GM23338 (cell line): ENCODE results near the gene SMURF1. TPM values are rescaled to one million over a fixed set of nuclear protein-coding genes. Genes with fewer than 3 reads are reported as not detected.

ENCODE experiments used
- ATAC-seq: fragments of 200-7000 bp; cut with Tn5 transposase; 3 replicates; pipeline ENCODE4 v1.9.1; 2020
- DNase-seq: peaks from one replicate; pipeline ENCODE4 v3.0.0-alpha.2; 2015; ENCODE audit warnings: low spot score
- H2AFZ ChIP-seq: fragments of 200-600 bp; sonication (generic); 2 replicates; pipeline ENCODE4 v1.8.0; 2016; ENCODE audit warnings: antibody characterized with exemption, mild to moderate bottlenecking, moderate library complexity
- H3F3A ChIP-seq: fragments of 200-600 bp; sonication (generic); replicated peaks from 2 replicates; pipeline ENCODE4 v1.8.0; 2017; ENCODE audit warnings: antibody characterized with exemption, mixed run types, low read depth
- H3K27ac ChIP-seq: fragments of 200-600 bp; sonication (generic); 2 replicates; pipeline ENCODE4 v1.6.1; 2016; ENCODE audit warnings: low read depth
- H3K27me3 ChIP-seq: fragments of 200-600 bp; sonication (generic); 2 replicates; pipeline ENCODE4 v1.8.0; 2016; ENCODE audit warnings: mild to moderate bottlenecking, mixed run types, moderate library complexity; ENCODE audit not compliant: insufficient read depth
- H3K36me3 ChIP-seq: fragments of 200-600 bp; sonication (generic); 2 replicates; pipeline ENCODE4 v1.8.0; 2016; ENCODE audit warnings: mild to moderate bottlenecking; ENCODE audit not compliant: insufficient read depth
- H3K4me1 ChIP-seq: fragments of 200-600 bp; sonication (generic); 2 replicates; pipeline ENCODE4 v1.8.0; 2016; ENCODE audit warnings: mild to moderate bottlenecking, moderate library complexity; ENCODE audit not compliant: insufficient read depth
- H3K4me2 ChIP-seq: fragments of 200-600 bp; sonication (generic); 2 replicates; pipeline ENCODE4 v1.7.1; 2017; ENCODE audit warnings: mixed run types
- H3K4me3 ChIP-seq: fragments of 200-600 bp; sonication (generic); 2 replicates; pipeline ENCODE4 v1.6.1; 2016; ENCODE audit warnings: mixed run types
- H3K79me2 ChIP-seq: fragments of 200-600 bp; sonication (generic); replicated peaks from 2 replicates; pipeline ENCODE4 v1.8.0; 2017; ENCODE audit warnings: mild to moderate bottlenecking; ENCODE audit not compliant: insufficient read depth
- H3K9me2 ChIP-seq: fragments of 200-600 bp; sonication (generic); 2 replicates; pipeline ENCODE4 v1.8.0; 2017; ENCODE audit not compliant: insufficient read depth
- H4K20me1 ChIP-seq: fragments of 200-600 bp; sonication (generic); replicated peaks from 2 replicates; pipeline ENCODE4 v1.8.0; 2017; ENCODE audit warnings: mild to moderate bottlenecking; ENCODE audit not compliant: insufficient read depth
- H3K27ac Mint-ChIP-seq: 2 replicates; pipeline ENCODE4 v1.8.0; 2020; ENCODE audit warnings: inconsistent platforms, mild to moderate bottlenecking, moderate library complexity, mixed read lengths
- H3K27me3 Mint-ChIP-seq: 3 replicates; pipeline ENCODE4 v1.8.0; 2022; ENCODE audit warnings: low read depth, mild to moderate bottlenecking, moderate library complexity, mixed read lengths, inconsistent platforms; ENCODE audit not compliant: insufficient read depth, poor library complexity
- H3K36me3 Mint-ChIP-seq: 3 replicates; pipeline ENCODE4 v1.8.0; 2021; ENCODE audit warnings: low read depth, mild to moderate bottlenecking, inconsistent platforms, moderate library complexity, mixed read lengths
- H3K4me1 Mint-ChIP-seq: 3 replicates; pipeline ENCODE4 v1.8.0; 2020; ENCODE audit warnings: mild to moderate bottlenecking, inconsistent platforms, mixed read lengths
- H3K4me3 Mint-ChIP-seq: 3 replicates; pipeline ENCODE4 v1.8.0; 2021; ENCODE audit warnings: moderate library complexity, mild to moderate bottlenecking, inconsistent platforms, mixed read lengths
- H3K9me3 Mint-ChIP-seq: 3 replicates; pipeline ENCODE4 v1.8.0; 2020; ENCODE audit warnings: moderate library complexity, mild to moderate bottlenecking, inconsistent platforms, mixed read lengths
- EZH2 ChIP-seq: fragments of 200-600 bp; sonication (generic); IDR thresholded peaks from one replicate; pipeline ENCODE4 v1.8.0; 2017; ENCODE audit warnings: antibody characterized with exemption, mild to moderate bottlenecking, low read depth; ENCODE audit not compliant: unreplicated experiment
- POLR2AphosphoS5 ChIP-seq: IDR thresholded peaks from 2 replicates; pipeline ENCODE4 v1.6.1; 2016; ENCODE audit warnings: antibody characterized with exemption, low read depth
- STAT1 ChIP-seq: IDR thresholded peaks from one replicate; pipeline ENCODE4 v1.6.1; 2016; ENCODE audit warnings: antibody characterized with exemption; ENCODE audit not compliant: unreplicated experiment
- ZNF114 ChIP-seq: fragments of 250-450 bp; sonication (Bioruptor Pico); IDR thresholded peaks from 2 replicates; pipeline ENCODE4 v1.5.0; 2020; ENCODE audit warnings: mild to moderate bottlenecking, moderate library complexity
- ZNF331 ChIP-seq: fragments of 250-450 bp; sonication (Bioruptor Pico); IDR thresholded peaks from 2 replicates; pipeline ENCODE4 v1.5.0; 2020; ENCODE audit warnings: low read depth, mild to moderate bottlenecking, moderate library complexity
- polyA plus RNA-seq: library from polyadenylated mRNA; unstranded; fragments of >200 nt; fragmentation: Nextera tagmentation; extraction: Ambion mirVana; gene quantifications from 2 replicates; pipeline ENCODE4 v1.2.1, GENCODE V29; 2016
- total RNA-seq: library from RNA; depleted of rRNA; stranded (reverse); fragments of >200 nt; shearing (Covaris generic); gene quantifications from 2 replicates; pipeline ENCODE4 v1.2.3, GENCODE V29; 2014
- TF ChIP-seq, protein P1 (sequence below): IDR thresholded peaks from one replicate; pipeline ENCODE4 v1.6.1; 2018; ENCODE audit warnings: antibody characterized with exemption; ENCODE audit not compliant: unreplicated experiment
- TF ChIP-seq, protein P2 (sequence below), 2 experiments: fragments of 200-600 bp in 1 of 2; sonication (generic) in 1 of 2; conservative IDR thresholded peaks; 2 replicates each; pipeline versions ENCODE4 v1.5.1 to v1.6.1; 2016 to 2017; ENCODE audit warnings: antibody characterized with exemption in 2 of 2, low read depth in 2 of 2, mild to moderate bottlenecking in 2 of 2, moderate library complexity in 1 of 2

SMURF1 gene
- total and polyA plus RNA-seq, 2 experiments from 2014 or later: 5.8 to 23.9 TPM

DNA sequence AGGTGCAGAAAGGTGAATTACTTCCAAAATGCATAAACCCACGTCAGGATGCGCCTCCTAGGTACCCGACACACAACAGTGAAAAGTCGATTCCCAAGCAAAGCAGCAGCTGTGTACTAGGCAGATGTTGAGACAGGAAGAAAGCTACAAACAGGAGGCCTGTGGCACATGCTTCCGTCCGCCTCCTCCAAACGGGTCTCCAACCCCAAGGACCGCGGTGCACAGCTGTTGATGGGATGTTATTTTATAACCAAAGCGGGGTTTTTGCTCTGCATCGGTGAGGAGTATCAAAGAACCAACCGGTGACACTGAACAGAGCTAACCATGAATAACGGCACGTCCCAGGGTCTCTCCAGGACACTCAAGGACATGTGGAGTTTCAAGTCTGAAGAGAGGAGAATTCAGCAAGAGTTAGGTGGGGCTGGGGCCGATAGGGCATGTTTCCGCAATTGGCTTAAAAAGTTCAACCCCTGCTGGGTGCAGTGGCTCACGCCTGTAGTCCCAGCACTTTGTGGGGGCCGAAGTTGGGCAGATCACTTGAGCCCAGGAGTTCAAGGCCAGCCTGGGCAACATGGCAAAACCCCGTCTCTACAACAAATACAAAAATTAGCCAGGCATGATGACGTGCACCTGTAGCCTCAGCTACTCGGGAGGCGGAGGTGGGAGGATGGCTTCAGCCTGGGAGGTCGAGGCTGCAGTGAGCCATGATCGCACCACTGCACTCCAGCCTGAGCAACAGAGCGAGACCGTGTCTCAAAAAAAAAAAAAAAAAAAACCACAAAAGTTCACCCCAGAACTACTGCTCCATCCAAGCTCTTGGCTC lies 108.0 kb downstream of the SMURF1 start (continued):
- TF ChIP-seq ZNF114 (CRISPR knock-in tag): no peak
- TF ChIP-seq STAT1: no peak
- TF ChIP-seq, protein P1, sequence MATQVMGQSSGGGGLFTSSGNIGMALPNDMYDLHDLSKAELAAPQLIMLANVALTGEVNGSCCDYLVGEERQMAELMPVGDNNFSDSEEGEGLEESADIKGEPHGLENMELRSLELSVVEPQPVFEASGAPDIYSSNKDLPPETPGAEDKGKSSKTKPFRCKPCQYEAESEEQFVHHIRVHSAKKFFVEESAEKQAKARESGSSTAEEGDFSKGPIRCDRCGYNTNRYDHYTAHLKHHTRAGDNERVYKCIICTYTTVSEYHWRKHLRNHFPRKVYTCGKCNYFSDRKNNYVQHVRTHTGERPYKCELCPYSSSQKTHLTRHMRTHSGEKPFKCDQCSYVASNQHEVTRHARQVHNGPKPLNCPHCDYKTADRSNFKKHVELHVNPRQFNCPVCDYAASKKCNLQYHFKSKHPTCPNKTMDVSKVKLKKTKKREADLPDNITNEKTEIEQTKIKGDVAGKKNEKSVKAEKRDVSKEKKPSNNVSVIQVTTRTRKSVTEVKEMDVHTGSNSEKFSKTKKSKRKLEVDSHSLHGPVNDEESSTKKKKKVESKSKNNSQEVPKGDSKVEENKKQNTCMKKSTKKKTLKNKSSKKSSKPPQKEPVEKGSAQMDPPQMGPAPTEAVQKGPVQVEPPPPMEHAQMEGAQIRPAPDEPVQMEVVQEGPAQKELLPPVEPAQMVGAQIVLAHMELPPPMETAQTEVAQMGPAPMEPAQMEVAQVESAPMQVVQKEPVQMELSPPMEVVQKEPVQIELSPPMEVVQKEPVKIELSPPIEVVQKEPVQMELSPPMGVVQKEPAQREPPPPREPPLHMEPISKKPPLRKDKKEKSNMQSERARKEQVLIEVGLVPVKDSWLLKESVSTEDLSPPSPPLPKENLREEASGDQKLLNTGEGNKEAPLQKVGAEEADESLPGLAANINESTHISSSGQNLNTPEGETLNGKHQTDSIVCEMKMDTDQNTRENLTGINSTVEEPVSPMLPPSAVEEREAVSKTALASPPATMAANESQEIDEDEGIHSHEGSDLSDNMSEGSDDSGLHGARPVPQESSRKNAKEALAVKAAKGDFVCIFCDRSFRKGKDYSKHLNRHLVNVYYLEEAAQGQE: no peak

GRCh38 chr7:99034932-99035722 lies 108.8 kb downstream of the SMURF1 start:
- H3K27me3 ChIP-seq: no peaks in the 10 kb centered on the region
- Mint-ChIP-seq H3K36me3 (peaks cover 91% of the 10 kb centered on the region), H3K4me1 (no peaks in the 10 kb centered on the region), H3K27ac (no peak overlapping the region), H3K9me3 (no peaks in the 10 kb centered on the region), H3K4me3 (no peak overlapping the region), H3K27me3 (peaks cover 21% of the 10 kb centered on the region)
- no peak overlapping the region for H3K4me2 ChIP-seq
- no peaks in the 10 kb centered on the region for H3K9me2 ChIP-seq
- no peaks in the 10 kb centered on the region for H3F3A ChIP-seq
- no peak for DNase-seq
- no peaks in the 10 kb centered on the region; the same call in 1 of the 2 replicates for H4K20me1 ChIP-seq
- H2AFZ ChIP-seq: no peak overlapping the region
- H3K27ac ChIP-seq: no peak overlapping the region
- H3K4me3 ChIP-seq: no peak overlapping the region
- TF ChIP-seq, protein P2, sequence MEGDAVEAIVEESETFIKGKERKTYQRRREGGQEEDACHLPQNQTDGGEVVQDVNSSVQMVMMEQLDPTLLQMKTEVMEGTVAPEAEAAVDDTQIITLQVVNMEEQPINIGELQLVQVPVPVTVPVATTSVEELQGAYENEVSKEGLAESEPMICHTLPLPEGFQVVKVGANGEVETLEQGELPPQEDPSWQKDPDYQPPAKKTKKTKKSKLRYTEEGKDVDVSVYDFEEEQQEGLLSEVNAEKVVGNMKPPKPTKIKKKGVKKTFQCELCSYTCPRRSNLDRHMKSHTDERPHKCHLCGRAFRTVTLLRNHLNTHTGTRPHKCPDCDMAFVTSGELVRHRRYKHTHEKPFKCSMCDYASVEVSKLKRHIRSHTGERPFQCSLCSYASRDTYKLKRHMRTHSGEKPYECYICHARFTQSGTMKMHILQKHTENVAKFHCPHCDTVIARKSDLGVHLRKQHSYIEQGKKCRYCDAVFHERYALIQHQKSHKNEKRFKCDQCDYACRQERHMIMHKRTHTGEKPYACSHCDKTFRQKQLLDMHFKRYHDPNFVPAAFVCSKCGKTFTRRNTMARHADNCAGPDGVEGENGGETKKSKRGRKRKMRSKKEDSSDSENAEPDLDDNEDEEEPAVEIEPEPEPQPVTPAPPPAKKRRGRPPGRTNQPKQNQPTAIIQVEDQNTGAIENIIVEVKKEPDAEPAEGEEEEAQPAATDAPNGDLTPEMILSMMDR (conservative IDR thresholded peaks at IDR 0.05; ENCODE audit: low read depth in 2 of 2): no peak
- 0 out of 2 replicates have a peak, but pooled peaks have one; percentile 17 for TF ChIP-seq POLR2AphosphoS5
- no peak for TF ChIP-seq STAT1
- TF ChIP-seq EZH2: no peak
- no peak for TF ChIP-seq ZNF331 (CRISPR knock-in tag)
- TF ChIP-seq ZNF114 (CRISPR knock-in tag): no peak
- ATAC-seq: no peak
- peaks cover 47% of the 10 kb centered on the region for H3K36me3 ChIP-seq
- no peaks in the 10 kb centered on the region for H3K79me2 ChIP-seq
- H3K4me1 ChIP-seq: no peaks in the 10 kb centered on the region
